ENCODE data around the gene THRSP. TPM values are rescaled to one million over a fixed set of nuclear protein-coding genes. Genes with fewer than 3 reads are reported as not detected.

Gene THRSP
- total and polyA plus RNA-seq, 2 donors from 2014 or later = 6.4 TPM; not detected in 1

GRCh38 chr11:78019808-78020207 is 43.9 kb upstream of the THRSP start:
- intact Hi-C loops (cut with DNase I) = no loop called here
- Histone ChIP-seq H3K9me3 (ENCODE audit: control insufficient read depth in 2 of 3, insufficient read depth in 1 of 3, low read length in 3 of 3) (no peaks in the 10 kb centered on the region), H3K9ac (ENCODE audit: low read length in 3 of 3) (no peak overlapping the region), H3K4me3 (ENCODE audit: low read length in 3 of 3) (no peak overlapping the region), H3K27me3 (ENCODE audit: control insufficient read depth, insufficient read depth, low read length) (no peaks in the 10 kb centered on the region), H3K27ac (ENCODE audit: low read depth in 2 of 2, low read length in 2 of 2) (no peak overlapping the region), H3K4me1 (ENCODE audit: control insufficient read depth in 2 of 3, insufficient read depth in 2 of 3, low read depth in 1 of 3, low read length in 3 of 3) (peaks cover 0 to 11% (median 8%) of the 10 kb centered on the region in 3 donors), H3K36me3 (ENCODE audit: control insufficient read depth in 2 of 3, insufficient read depth in 3 of 3, low read length in 3 of 3) (peaks cover 2 to 7% (median 3%) of the 10 kb centered on the region in 3 donors)
- DNase-seq (no peak), FAIRE-seq (no peak)
- TF ChIP-seq, protein P1, sequence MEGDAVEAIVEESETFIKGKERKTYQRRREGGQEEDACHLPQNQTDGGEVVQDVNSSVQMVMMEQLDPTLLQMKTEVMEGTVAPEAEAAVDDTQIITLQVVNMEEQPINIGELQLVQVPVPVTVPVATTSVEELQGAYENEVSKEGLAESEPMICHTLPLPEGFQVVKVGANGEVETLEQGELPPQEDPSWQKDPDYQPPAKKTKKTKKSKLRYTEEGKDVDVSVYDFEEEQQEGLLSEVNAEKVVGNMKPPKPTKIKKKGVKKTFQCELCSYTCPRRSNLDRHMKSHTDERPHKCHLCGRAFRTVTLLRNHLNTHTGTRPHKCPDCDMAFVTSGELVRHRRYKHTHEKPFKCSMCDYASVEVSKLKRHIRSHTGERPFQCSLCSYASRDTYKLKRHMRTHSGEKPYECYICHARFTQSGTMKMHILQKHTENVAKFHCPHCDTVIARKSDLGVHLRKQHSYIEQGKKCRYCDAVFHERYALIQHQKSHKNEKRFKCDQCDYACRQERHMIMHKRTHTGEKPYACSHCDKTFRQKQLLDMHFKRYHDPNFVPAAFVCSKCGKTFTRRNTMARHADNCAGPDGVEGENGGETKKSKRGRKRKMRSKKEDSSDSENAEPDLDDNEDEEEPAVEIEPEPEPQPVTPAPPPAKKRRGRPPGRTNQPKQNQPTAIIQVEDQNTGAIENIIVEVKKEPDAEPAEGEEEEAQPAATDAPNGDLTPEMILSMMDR (IDR thresholded peaks at IDR 0.05; ENCODE audit: borderline replicate concordance, extremely low read depth, insufficient read depth) = no peak

DNA sequence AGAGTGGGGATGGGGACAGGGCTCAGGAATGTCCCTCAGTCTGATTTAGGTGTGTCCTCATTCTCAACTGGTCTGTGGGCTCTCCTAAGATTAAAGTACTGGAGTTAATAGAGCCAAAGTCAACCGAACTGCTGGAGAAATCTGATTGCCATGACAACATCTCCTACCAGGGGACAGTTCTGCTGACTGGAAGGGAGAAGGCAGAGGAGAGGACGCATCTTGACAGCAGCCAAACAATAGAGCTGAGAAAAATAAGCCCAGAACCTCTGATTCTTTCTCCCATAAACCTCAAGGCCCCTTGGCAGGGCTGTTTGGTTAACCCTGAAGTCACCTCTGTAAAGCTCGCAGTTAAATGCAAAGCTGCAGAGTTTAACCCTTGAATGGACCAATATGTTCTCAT is 43.4 kb upstream of the THRSP start:
- FAIRE-seq = no peak
- Histone ChIP-seq H3K27ac (ENCODE audit: low read depth in 2 of 2, low read length in 2 of 2) (no peak overlapping the region), H3K27me3 (ENCODE audit: control insufficient read depth, insufficient read depth, low read length) (no peaks in the 10 kb centered on the region), H3K4me3 (ENCODE audit: low read length in 3 of 3) (peak overlapping the region in 1 of 3 donors; percentile 11), H3K9ac (ENCODE audit: low read length in 3 of 3) (peak overlapping the region in 1 of 3 donors; percentile 3), H3K36me3 (ENCODE audit: control insufficient read depth in 2 of 3, insufficient read depth in 3 of 3, low read length in 3 of 3) (peaks cover 2 to 7% (median 3%) of the 10 kb centered on the region in 3 donors), H3K4me1 (ENCODE audit: control insufficient read depth in 2 of 3, insufficient read depth in 2 of 3, low read depth in 1 of 3, low read length in 3 of 3) (peaks cover 0 to 11% (median 8%) of the 10 kb centered on the region in 3 donors), H3K9me3 (ENCODE audit: control insufficient read depth in 2 of 3, insufficient read depth in 1 of 3, low read length in 3 of 3) (no peaks in the 10 kb centered on the region)
- peak in 3 of 5 donors; percentile 54 to 72 (median 69) for DNase-seq
- intact Hi-C loops (cut with DNase I) = no loop called here
- TF ChIP-seq, protein P1 (IDR thresholded peaks at IDR 0.05; ENCODE audit: borderline replicate concordance, extremely low read depth, insufficient read depth) = no peak

DNA sequence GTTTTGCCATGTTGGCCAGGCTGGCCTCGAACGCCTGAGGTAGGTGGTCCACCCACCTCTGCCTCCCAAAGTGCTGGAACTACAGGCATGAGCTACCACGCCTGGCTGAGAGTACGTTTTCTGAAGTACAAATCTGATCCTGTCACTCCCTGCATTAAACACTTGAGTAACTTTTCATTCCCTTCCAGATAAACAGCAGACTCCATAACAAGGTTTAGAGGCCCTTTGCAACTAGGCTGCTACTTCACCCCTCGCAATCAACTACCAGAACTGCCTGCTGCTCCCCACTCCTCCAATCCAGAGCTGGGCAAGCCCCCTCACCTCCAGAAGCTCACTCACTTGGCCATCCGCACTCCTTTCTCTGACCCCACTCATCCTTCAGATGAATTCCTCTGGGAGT is 42.0 kb upstream of the THRSP start:
- Histone ChIP-seq H3K9ac (ENCODE audit: low read length in 3 of 3) (peak overlapping the region in 1 of 3 donors; percentile 7), H3K4me1 (ENCODE audit: control insufficient read depth in 2 of 3, insufficient read depth in 2 of 3, low read depth in 1 of 3, low read length in 3 of 3) (peaks cover 0 to 11% (median 8%) of the 10 kb centered on the region in 3 donors), H3K4me3 (ENCODE audit: low read length in 3 of 3) (peak overlapping the region in 1 of 3 donors; percentile 57), H3K9me3 (ENCODE audit: control insufficient read depth in 2 of 3, insufficient read depth in 1 of 3, low read length in 3 of 3) (no peaks in the 10 kb centered on the region), H3K27me3 (ENCODE audit: control insufficient read depth, insufficient read depth, low read length) (no peaks in the 10 kb centered on the region), H3K36me3 (ENCODE audit: control insufficient read depth in 2 of 3, insufficient read depth in 3 of 3, low read length in 3 of 3) (no peaks in the 10 kb centered on the region), H3K27ac (ENCODE audit: low read depth in 2 of 2, low read length in 2 of 2) (no peak overlapping the region)
- intact Hi-C loops (cut with DNase I) = no loop called here
- TF ChIP-seq, protein P1 (IDR thresholded peaks at IDR 0.05; ENCODE audit: borderline replicate concordance, extremely low read depth, insufficient read depth) = no peak
- no peak for FAIRE-seq
- DNase-seq = peak in 3 of 5 donors; percentile 22 to 57 (median 51)
